ENCODE data around the gene LRCH4.

The LRCH4 gene

GRCh38 chr7:100582041-100582579, 3.8 kb downstream of the LRCH4 start:
- no peak for DNase-seq (ENCODE audit: low read depth)

DNA sequence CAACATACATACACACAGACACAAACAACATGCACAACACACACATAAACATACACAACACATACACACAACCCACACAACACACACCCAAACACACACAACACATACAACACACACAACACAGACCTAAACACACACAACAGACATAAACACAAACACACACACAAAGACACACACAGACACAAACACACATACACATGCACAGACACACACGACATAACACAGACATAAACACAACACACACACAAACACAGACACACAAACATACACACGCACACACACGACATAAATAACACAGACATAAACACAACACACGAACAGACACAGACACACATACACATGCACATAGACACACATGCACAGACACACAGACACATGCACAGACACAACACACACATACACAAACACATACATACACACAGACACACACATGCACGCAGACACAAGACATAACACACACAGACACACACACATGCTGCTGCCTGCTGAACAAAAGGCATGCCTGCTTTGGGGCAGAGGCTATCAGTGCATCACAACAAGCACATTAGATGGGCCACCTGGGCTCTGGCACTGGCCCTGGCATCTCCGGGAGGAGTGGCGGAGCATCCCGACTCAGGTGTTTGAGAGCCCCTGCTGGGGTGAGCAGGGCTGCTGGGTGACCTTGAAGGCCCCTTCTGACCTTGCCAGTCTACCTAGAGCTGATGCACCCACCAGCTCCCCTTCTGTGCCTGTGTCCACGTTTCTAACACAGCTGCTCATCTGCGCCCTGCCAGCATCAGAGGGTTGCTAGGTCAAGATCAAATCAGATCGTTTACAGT, 5.3 kb downstream of the LRCH4 start:
- no peak for DNase-seq (ENCODE audit: low read depth)

DNA sequence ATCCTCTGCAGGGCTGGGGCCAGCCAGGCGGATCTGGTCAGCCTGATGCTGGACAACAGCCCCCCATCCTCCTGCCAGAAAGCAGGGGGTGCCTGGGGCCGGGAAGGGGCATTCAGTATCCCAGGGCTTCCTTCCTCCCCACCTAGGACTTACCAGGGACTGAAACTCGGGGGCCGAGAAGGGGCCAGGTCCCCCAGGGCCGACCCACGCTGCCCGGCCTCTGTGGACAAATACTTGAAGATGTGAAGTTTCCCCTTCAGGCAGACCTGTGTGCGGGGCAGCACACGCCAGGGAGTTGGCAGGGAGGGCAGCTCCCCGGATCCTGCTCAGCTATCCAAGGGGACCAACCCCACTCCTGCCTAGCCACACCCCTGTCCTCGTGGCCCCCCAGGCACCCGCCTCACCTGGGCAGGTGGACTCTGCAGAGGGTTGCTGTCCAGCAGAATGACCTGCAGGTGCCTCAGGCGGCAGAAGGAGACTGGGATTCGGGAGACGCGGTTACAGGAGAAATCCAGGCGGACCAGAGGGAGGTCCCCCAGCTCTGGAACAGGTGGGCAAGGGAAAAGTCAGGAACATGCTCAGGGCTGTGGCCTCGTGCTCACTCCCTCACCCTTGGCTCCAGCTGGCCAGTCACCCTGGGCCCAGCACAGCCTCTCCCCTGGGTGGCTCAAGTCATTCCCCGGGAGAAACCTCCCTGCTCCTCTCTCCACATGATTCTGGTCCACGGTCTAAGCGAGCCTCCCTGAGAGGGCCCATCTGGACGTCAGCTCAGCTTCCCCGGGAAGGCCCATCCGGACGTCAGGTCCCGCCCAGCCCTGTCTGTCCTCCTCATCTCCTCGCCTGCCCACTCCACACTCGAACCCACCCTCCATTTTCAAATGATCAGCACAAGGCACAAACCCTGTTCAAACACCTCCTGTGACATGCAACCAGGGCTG, 7.4 kb downstream of the LRCH4 start:
- DNase-seq (ENCODE audit: low read depth) = no peak

DNA sequence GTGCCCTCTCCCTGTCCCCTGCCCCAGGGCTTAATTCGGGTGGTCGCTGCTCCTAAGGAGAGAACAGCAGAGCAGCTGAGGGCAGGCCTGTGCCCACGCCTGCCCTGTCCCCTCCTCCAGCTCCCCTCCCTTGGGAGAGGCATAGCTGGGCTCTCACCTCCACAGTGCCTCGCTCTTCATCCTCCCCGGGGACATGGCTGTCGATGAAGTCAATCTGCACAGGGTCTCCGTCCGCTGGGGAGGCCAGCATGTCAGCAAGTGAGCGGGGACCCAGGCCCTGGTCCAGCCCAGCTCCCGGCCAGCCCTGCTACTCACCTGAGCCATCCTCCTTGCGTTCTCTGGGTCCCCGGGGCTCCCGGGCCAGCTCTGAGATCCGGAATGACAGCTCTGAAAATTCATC, 8.4 kb downstream of the LRCH4 start:
- no peak for DNase-seq (ENCODE audit: low read depth)

DNA sequence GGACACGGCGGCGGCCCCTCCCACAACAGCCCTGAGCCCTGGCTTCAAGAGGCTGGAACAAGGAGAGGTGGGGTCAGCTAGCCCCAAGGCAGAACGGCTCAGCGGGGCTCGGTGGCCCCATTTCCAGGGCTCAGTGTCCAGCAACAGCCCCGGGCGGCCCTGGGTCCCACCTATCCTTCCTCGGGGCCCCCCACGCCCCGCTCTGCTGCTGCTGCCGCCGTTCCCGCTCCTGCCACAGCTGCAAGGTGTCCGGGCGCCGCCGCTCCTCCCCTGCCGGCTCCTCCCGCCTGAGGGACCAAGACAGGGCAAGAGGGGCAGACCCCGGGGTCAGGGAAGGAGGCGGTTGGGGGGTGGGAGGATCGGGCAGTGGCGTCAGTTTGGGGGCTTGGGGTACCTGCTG, 8.8 kb downstream of the LRCH4 start:
- DNase-seq (ENCODE audit: low read depth) = no peak

DNA sequence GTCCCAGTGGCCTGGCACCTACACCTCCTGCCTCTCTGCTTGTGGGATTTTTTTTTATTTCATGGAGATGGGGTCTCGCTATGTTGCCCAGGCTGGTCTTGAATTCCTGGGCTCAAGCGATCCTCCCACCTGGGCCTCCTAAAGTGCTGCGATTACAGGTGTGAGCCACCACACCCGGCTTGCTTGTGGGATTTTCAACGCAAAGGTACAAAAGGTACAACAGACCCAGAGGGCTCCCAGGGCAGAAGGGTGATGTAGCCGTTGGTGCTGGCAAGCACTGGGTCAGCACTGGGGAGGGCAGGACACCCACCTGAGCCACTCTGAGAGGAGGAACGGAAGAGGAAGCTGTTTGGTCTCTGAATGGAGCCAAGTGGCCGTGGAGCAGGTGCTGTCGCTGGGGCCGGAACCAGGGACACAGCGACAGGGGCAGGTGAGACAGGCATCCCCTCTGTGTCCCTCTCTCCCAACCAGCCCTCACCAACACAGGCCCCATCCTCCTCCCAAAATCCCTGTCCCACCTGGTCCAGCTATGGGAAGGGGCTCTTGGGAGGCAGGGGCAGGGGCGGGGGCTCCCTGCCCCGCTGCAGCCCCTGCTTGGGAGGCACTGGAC, 9.4 kb downstream of the LRCH4 start:
- DNase-seq (ENCODE audit: low read depth) = no peak

GRCh38 chr7:100575746-100576383, 10.1 kb downstream of the LRCH4 start:
- no peak for DNase-seq (ENCODE audit: low read depth)

DNA sequence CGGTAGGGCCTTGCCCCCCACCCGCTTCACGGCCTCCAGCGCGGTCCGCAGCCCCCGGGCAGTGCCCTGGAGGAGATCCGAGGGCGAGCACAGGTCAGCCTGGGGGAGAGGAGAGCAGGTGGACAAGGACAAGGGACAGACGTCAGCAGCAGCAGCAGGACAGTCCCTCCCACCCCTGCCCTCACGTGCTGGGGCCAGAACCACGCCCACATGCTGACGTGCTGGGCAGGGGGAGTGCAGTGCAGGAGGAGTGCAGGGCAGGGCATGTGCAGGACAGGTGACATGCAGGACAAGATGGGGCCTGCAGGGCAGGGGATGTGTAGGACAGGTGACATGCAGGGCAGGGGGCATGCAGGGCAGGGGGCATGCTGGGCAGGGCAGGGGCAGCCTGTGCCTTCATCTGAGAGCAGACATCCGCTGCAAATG, 10.7 kb downstream of the LRCH4 start:
- DNase-seq (ENCODE audit: low read depth) = no peak

DNA sequence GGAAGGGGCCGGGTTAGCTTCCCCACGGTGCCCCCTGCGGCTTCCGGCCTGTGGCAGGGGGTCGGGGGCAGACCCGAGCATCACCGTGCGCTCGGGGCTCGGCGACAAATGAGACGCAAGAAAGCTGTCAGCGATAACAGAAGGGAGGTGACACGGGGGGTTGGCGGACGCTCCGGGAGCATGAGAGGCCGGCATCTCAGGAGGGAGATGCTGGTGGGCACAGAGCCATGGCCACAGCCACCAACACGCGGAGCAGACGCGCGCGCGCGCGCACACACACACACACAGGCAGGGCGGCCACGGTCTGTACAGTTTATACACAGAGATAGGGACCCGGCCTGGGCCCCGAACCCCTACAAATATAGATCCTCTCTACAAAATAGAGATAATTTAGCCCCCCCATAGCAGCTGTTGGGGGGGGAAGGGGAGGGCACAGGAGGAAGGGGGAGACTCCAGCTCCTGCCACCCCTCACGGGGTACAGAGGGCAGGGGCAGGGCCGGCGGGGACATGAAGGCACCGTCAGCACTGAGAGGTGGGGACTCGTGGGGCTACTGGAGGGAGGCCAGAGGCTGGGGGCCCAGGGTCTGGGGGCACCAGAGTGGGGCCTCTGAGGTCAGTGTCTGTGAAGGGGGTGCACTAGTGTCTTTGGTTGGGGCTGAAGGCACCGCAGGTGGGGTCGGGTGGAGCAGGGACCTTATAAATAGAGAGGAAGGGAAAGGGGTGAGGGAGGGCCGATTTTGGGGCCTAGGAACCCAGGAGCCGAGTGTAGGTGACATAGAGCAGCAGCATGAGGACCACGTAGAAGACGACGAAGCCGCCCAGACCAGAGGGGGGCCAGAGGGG, 11.3 kb downstream of the LRCH4 start:
- no peak for DNase-seq (ENCODE audit: low read depth)

- no peak for DNase-seq (ENCODE audit: low read depth)
Observed at GRCh38 chr7:100573691-100574361, 12.1 kb downstream of the LRCH4 start, which contains the start of gene SAP25. TSS of gene SAP25 (minus strand) at chr7:100573900. CDS start at chr7:100573742, 158 bp downstream.

GRCh38 chr7:100572949-100573675, 12.8 kb downstream of the LRCH4 start:
- no peak for DNase-seq (ENCODE audit: low read depth)

- no peak for DNase-seq (ENCODE audit: low read depth)
Observed at GRCh38 chr7:100572281-100572948, 13.5 kb downstream of the LRCH4 start.

- DNase-seq (ENCODE audit: low read depth) = no peak
Observed at GRCh38 chr7:100571829-100572116, 14.2 kb downstream of the LRCH4 start.

- no peak for DNase-seq (ENCODE audit: low read depth)
Observed at GRCh38 chr7:100570954-100571828, 14.7 kb downstream of the LRCH4 start.

DNA sequence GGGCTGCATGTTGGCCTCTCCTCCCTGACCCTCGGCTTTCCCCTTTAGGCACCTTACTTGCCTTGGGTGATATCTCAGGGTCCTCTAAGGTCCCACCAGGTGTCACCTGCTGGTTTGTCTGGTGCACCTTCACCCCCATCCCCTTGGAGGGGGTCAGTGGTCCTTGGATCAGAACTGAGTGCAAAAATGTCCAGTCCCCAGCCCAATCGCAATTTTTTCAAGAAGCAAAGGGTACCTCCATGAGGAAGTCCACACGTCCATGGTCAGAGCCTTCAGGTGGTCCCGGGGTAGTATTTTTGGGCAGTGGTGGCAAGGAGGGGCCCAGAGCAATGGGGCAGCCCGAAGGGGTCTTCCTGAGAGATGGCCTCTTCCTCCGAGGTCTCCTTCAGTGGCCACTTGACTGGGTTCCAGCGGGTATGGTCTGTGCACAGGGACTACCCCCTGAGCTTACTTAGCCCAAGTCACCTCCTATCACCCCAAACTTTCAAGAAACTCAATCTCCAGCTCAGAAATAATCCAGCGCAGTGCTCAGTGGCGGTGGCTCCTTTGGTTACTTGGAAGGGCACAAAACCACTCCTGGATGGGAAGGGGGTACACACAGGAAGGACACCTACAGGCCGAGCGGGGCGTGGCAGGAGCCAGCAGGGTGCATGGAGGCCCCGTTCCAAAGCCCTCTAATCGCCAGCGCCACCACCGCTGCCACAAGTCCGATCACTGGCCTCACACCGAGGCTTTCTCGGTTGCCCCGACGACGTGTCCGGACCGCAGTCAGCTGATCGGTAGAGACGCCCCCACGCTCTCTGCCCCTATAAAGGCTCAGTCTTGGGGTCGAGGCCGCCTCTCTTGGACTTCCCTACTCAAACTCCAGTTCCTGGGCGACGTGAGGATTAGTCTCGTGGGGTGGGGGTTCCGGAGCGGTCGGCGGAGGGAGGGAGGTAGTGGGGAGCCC, 16.8 kb downstream of the LRCH4 start:
- no peak for DNase-seq (ENCODE audit: low read depth)

DNA sequence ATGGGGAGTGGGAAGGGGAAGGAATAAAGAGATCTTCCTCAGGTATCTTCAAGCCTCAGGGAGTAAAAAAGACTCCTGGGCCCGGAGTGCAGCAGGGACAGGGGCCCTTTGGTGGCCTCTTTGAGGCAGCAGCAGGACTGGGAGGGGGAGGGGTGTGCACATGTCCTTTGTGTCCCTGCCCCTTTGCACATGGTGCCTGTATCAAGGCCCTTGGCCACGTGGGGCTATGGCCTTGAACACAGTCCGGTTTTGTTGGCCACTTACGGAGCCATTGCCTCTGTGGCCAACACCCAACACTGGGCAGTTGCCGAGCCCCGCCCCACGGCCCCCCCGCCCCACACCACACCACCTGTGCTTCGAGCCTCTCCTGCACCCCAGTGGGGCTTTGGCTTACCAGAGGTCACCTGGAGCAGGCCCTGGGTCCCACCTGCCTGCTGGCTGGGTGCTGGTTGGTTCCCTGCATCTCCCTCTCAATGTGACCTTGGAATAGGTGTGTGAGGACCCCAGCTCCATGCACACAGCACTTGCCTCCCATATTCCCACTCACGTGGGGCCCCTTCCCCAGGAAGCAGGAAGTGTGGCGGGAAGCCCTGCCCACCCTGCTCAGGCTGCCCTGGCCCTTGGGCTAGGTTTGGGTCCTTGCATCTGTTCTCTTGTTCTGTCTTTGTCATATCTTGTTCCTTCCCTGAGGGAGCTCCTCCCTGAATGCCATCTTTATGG, 17.6 kb downstream of the LRCH4 start:
- no peak for DNase-seq (ENCODE audit: low read depth)

All from GM04503 (cell line).